HAP-1 (cell line): Measurements from ENCODE around the gene MCM8.

ENCODE experiments used
- DNase-seq, 2 experiments: peaks; one replicate each; pipeline ENCODE4 v3.0.0-alpha.2; 2016 to 2020; ENCODE audit warnings: low spot score in 2 of 2
- H3K27me3 ChIP-seq: fragments of 250-450 bp; sonication (Bioruptor Pico); 2 replicates; pipeline ENCODE4 v1.5.1; 2020; ENCODE audit warnings: low read depth, mild to moderate bottlenecking, moderate library complexity
- H3K36me3 ChIP-seq: fragments of 250-450 bp; sonication (Bioruptor Pico); replicated peaks from 2 replicates; pipeline ENCODE4 v1.5.1; 2020; ENCODE audit warnings: mild to moderate bottlenecking
- H3K4me1 ChIP-seq: fragments of 250-450 bp; sonication (Bioruptor Pico); 2 replicates; pipeline ENCODE4 v1.5.1; 2020; ENCODE audit warnings: mild to moderate bottlenecking
- H3K4me3 ChIP-seq: fragments of 250-450 bp; sonication (Bioruptor Pico); 2 replicates; pipeline ENCODE4 v1.5.1; 2020; ENCODE audit warnings: mild to moderate bottlenecking, moderate library complexity
- H3K9me3 ChIP-seq: fragments of 250-450 bp; sonication (Bioruptor Pico); 2 replicates; pipeline ENCODE4 v1.5.1; 2020; ENCODE audit warnings: mild to moderate bottlenecking, moderate library complexity
- in situ Hi-C: fragments of 300-500 bp; cut with MboI; formaldehyde crosslinking; loops from 3 replicates; pipeline ENCODE4 v1.14.3; 2020; ENCODE audit warnings: low sequenced_read_pairs, inconsistent platforms, mixed read lengths

MCM8 gene

DNA sequence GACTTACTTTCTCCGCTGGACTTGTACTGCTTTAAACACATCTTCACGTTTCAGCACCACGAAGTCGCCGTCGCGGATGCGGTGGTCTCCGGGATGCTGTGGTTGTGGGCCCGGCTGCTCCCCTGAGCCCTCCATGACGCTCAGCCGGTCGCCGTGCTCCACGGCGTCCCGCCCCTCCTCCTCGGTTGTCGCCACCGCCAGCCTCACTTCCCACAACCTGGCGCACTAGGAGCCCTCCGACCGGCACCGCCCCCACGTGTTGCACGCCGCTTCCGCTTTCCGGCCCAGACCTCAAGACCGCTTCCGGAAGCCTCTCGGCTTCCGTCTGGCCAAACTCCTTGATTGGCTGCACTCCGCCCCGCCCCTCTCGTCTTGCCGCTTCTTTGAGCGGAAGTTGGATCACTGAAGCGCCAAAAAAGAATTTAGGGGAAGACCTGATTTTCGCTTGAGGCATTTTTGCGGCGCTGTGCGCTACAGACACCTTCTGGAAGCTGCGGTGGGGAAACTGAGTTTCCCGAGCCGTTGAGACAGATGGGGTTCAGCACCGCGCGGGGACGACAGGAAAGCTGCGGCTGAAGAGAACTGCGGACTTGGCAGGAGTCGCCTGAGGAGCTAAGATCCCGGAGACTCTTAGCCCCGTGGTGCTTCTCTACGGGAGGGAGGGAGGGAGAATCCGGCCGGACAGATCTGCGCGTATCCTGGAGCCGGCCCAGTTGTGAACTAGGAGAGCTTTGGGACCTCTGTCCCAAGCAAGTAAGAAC is at the start of gene MCM8, which contains the start of gene TRMT6:
Gene MCM8 (plus strand): TSS at position 382 of the 761 bp plus-strand sequence. CDS start 1,364 bp downstream, outside the sequence.
Gene TRMT6 (minus strand): TSS at position 263 of the 761 bp plus-strand sequence. CDS start 128 bp downstream, at position 135.
- Histone ChIP-seq H3K36me3 (peaks cover 56% of the 10 kb centered on the region), H3K4me3 (peak within 1 kb of the TSS; percentile 68), H3K9me3 (no peaks in the 10 kb centered on the region), H3K27me3 (no peaks in the 10 kb centered on the region), H3K4me1 (peaks cover 11% of the 10 kb centered on the region)
- DNase-seq, result peak; percentile 96 to 98
- in situ Hi-C loops, result no loop called here

DNA sequence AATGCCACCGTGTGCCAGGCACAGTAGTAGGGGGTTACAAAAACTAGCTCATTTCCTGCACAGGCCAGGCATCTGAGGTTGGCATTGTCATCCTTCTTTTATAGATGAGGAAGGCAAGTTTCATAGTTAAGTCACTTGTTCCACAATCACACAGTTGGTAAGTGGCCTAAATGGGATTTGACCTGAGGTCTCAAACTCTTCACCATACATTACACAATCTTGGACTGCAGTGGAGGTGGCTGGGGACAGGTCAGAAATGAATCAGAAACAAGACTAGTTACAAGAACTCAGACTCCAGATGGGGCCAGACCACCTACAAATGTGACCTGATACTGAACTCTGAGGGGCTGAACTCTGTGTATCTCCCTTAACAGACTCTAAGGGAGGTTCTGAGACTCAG is 49.5 kb upstream of the MCM8 start:
- Histone ChIP-seq H3K4me3 (no peak overlapping the region), H3K9me3 (no peaks in the 10 kb centered on the region), H3K36me3 (no peaks in the 10 kb centered on the region), H3K4me1 (no peaks in the 10 kb centered on the region), H3K27me3 (peaks cover 8% of the 10 kb centered on the region)
- DNase-seq, result no peak
- in situ Hi-C loops, result no loop called here

DNA sequence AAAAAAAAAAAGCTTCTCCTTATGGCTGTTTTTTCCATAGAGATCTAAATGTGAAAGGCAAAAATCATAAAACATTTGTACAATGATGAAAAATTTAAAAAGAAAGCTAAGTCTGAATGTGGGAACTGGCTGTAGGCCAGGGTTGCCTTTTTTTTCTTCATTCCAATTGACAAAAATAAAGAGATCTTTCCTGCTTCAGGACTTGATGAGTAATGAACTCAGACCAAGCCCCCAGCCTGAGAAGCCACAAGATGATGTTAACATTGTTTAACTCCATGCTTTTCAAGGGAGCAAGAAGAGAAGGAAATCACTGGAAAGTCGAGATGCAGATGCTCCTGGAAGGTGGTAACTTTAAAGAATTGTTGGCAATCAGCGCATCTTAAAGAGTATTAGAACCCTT is 41.5 kb upstream of the MCM8 start:
- no peaks in the 10 kb centered on the region for H3K4me1 ChIP-seq
- H3K27me3 ChIP-seq, result peaks cover 20% of the 10 kb centered on the region
- in situ Hi-C loops, result no loop called here

DNA sequence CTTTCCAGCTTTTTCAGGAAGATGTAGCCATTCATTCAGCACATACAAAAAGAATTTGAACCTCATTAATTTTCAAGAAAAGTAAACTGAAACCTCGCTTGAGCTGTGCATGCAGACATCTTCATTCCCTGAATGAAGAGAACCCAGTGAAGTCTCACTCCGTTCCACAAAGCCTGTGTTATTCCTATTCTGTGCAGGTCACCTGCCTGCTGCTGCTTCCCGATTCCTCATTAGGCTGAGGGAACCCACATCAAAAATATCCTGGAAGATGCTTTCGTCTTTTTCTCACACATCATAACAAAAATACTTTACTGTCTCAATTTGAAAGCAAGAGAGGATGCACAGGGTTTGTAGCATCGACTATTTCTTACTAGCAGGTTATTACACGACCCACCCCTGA is 40.3 kb upstream of the MCM8 start:
- no peaks in the 10 kb centered on the region for H3K36me3 ChIP-seq
- H3K27me3 ChIP-seq, result peaks cover 20% of the 10 kb centered on the region
- DNase-seq, result no peak
- H3K9me3 ChIP-seq, result no peaks in the 10 kb centered on the region
- H3K4me3 ChIP-seq, result no peak overlapping the region
- in situ Hi-C loops, result no loop called here
- H3K4me1 ChIP-seq, result no peaks in the 10 kb centered on the region

More for the DNA sequence above, 41.5 kb upstream of the MCM8 start:
- Histone ChIP-seq H3K36me3 (no peaks in the 10 kb centered on the region), H3K4me3 (no peak overlapping the region), H3K9me3 (no peaks in the 10 kb centered on the region)
- DNase-seq, result no peak

DNA sequence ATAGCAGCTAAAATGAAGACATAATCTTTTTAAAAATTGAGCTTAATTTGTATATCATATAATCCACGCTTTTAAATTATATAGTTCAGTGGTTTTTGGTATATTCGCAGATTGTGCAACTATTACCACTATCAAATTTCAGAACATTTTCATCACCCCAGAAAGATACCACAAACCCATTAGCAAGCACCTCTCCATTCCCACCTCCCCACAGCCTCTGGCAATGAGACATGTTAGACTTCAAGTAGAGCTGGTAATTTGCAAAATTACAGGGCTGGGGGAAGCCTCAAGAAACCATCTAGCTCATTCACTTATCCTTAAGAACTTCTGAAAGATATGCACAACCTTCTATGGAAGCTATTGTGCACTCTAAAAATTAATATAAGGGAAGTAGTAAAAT is 37.3 kb upstream of the MCM8 start:
- Histone ChIP-seq H3K36me3 (no peaks in the 10 kb centered on the region), H3K4me3 (no peak overlapping the region), H3K4me1 (no peaks in the 10 kb centered on the region), H3K27me3 (peaks cover 18% of the 10 kb centered on the region), H3K9me3 (no peaks in the 10 kb centered on the region)
- in situ Hi-C loops, result no loop called here
- DNase-seq, result no peak

DNA sequence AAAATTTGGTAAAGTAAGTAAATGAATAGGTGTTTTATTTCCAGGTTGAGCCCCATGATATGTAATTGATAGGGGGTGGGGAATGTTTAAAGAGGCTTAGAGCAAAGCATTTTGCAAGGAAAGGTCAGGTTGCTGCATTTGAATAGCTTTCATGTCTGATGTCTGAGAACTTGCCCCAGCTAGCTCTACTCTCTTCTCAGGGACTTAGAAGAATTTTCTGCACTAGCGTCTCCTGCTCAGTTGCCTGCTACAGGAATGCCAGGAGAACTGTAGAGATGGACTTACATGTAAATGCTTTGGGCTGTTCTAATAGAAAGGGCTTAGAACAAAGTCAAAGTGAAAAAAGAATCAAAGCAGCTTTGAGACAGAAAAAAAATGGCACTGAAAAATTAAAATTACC is 35.6 kb upstream of the MCM8 start:
- Histone ChIP-seq H3K27me3 (peaks cover 15% of the 10 kb centered on the region), H3K4me1 (no peaks in the 10 kb centered on the region), H3K36me3 (no peaks in the 10 kb centered on the region), H3K4me3 (no peak overlapping the region), H3K9me3 (no peaks in the 10 kb centered on the region)
- in situ Hi-C loops, result no loop called here
- no peak for DNase-seq

DNA sequence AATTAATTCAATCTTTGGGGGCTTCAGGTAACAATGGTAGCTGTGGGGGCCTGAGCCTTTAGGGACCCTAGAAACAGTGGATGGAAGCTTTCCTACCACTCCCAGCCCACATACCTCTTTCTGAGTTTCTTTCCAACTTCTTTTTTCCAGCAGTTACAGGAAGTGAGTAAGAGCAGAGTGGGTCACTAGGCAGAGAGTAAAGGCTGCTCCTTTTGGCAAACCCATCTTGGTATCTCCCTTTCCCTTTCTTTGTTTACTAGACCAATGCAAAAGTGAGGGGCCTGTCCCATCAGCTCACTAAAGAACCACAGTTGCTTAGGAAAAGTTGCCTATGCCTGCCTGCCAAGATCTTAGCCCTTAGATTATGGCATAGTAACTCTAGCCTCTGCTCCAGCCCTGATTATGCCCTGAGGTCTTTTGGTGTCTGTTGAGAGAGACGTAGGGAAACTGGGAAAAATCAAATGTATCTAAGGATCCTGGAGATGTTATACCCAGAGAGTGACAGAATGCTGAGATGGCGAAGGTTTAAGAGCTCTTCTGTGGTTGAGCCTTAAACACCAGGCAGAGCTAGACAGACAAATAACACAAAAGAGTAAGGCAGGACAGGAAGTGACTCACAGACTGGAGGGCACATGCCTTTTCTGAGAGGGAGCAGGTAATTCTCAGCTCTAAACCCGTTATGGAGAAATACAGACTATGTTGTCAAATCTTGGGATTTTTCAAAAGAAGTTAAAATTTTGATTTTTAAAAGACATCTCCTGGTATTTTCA is 31.4 kb upstream of the MCM8 start:
- no peak for DNase-seq
- Histone ChIP-seq H3K36me3 (no peaks in the 10 kb centered on the region), H3K27me3 (no peaks in the 10 kb centered on the region; the same call in 1 of the 2 replicates), H3K4me3 (no peak overlapping the region), H3K4me1 (no peaks in the 10 kb centered on the region), H3K9me3 (no peaks in the 10 kb centered on the region)
- in situ Hi-C loops, result no loop called here

DNA sequence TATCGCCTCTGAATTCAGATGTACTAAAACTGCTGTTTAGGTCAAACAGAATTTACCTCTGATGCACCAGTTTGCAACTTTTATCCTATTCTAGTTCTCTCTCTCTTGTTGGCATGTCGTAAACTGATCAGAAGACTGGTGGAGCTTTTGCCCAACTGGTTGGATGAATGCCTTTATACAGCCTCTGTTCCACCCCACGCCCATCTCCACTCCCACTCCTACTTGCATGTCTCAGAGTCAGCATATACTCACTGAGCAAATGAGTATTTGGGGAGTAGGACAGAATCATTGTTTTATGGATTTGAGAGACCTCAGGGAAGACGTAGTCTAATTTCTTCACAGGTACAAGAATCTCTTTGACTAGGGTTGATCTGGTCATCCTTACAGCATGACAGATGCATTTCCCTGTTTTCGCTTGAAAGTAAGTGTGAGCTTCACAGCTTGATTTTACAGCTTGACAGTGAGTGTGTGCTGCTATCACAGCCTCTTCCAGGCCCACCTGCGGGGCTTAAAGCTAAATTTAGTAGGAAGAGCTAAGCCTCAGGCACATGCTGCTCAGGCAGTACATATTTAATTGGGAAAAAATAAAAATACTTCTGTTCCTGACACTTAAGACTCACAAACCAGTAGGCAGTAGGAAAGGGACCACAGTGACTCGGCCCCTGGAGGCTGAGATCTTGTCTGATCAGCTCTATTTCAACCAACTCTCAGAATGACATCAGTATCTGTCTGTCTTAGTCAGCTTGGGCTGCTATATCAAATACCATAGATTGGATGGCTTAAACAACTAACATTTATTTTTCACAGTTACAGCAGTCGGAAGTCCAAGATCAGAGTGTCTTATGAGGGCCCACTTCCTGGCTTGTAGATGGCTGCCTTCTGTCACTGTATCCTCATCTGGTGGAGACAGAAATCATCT is 30.6 kb upstream of the MCM8 start:
- no peak for DNase-seq
- Histone ChIP-seq H3K27me3 (no peaks in the 10 kb centered on the region), H3K4me3 (no peak overlapping the region), H3K4me1 (no peaks in the 10 kb centered on the region), H3K9me3 (no peaks in the 10 kb centered on the region), H3K36me3 (no peaks in the 10 kb centered on the region)
- in situ Hi-C loops, result no loop called here

DNA sequence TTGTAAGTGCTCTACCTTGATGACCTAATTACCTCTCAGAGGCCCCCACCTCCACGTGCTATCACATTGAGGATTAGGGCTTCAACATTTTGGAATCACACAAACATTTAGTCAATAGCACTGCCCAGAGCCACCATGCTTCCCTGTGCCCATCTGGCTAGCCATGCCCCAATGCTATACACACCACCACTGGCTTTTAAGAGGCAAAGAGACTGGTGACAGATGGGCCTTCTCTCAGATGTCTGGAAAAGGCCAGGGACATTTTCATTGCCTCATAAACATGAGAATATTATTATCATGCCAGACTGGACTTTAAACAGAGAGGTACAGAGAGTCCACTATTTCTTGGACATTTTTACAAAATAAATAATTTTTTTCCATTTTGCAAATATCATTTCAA is 29.9 kb upstream of the MCM8 start:
- no peak for DNase-seq
- in situ Hi-C loops, result no loop called here
- Histone ChIP-seq H3K27me3 (no peaks in the 10 kb centered on the region), H3K4me3 (no peak overlapping the region), H3K36me3 (no peaks in the 10 kb centered on the region), H3K9me3 (no peaks in the 10 kb centered on the region), H3K4me1 (no peaks in the 10 kb centered on the region)

DNA sequence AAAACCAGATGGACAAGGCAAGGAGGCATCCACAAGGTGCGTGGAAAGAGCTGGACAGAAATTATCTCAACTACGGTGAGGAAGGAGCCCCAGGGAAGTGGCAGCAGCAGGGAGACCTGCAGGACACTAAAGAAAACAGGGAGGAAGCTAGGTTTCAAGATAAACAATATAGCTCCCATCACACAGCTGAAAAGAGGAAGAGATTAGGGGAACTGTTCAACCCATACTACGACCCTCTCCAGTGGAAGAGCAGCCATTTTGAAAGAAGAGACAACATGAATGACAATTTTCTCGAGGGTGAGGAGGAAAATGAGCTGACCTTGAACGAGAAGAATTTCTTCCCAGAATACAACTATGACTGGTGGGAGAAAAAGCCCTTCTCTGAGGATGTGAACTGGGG is 27.0 kb upstream of the MCM8 start:
- Histone ChIP-seq H3K27me3 (no peaks in the 10 kb centered on the region; the same call in 1 of the 2 replicates), H3K4me3 (no peak overlapping the region), H3K9me3 (no peaks in the 10 kb centered on the region), H3K36me3 (no peaks in the 10 kb centered on the region), H3K4me1 (no peaks in the 10 kb centered on the region)
- in situ Hi-C loops, result no loop called here
- DNase-seq, result no peak

DNA sequence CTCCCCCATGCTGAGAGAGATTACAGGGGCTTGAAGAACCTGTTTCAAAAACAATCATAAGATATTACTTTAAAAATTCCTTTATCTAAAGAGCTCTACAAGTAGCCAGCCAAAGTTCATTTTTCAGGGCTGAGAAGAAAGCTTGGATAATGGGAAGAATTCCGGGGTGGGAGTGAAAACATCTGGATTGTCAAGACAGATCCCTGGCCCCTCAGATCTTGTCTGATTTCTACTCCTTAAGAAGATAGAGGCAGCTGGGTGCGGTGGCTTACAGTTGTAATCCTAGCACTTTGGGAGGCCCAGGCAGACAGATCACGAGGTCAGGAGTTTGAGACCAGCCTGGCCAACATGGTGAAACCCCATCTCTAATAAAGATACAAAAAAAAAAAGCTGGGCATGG is 24.9 kb upstream of the MCM8 start:
- no peaks in the 10 kb centered on the region for H3K4me1 ChIP-seq
- no peaks in the 10 kb centered on the region for H3K36me3 ChIP-seq
- peaks cover 2% of the 10 kb centered on the region; the same call in 1 of the 2 replicates for H3K27me3 ChIP-seq
- no peaks in the 10 kb centered on the region for H3K9me3 ChIP-seq
- in situ Hi-C loops, result no loop called here
- no peak for DNase-seq
- no peak overlapping the region for H3K4me3 ChIP-seq

DNA sequence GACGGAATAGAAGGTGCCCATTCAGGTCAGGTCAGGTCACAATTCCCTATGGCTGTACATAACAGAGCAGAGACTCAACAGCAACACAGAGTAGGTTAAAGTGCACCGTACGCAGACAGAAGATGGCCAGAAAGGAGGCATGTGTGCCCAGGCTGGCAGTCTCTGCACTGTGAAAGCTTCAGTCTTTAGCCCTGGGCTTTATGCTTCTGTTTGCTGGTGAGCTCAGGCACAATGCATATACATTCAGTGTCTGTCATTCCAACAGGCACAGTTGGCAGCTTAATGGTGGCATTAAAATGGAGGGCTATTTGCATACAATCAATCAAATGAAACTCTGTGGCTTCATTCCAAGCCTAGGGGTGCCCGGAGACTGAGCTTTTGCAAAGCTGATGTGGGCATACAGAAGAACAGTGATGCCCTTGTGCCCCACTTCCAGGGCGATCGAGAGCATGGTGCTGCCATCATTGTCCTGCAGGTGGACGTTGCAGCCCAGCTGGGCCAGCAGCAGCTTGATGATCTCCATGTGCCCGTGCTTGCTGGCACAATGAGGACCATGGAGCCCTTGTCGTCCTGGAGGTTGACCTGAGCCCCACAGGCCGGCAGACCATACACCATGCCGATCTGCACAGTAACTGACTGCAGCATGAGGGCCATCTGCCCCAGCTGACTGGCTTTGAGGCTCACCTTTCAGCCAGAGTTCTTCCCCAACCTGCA is 22.5 kb upstream of the MCM8 start:
- no peak for DNase-seq
- H3K4me3 ChIP-seq, result no peak overlapping the region
- H3K4me1 ChIP-seq, result no peaks in the 10 kb centered on the region
- H3K36me3 ChIP-seq, result no peaks in the 10 kb centered on the region
- peaks cover 6% of the 10 kb centered on the region; the same call in 1 of the 2 replicates for H3K27me3 ChIP-seq
- no peaks in the 10 kb centered on the region for H3K9me3 ChIP-seq
- in situ Hi-C loops, result no loop called here
